Esophagus squamous epithelium (tissue), 5 donors: ENCODE data around the gene C12orf57. TPM values are rescaled to one million over a fixed set of nuclear protein-coding genes. Genes with fewer than 3 reads are reported as not detected.

Source experiments
- DNase-seq: peaks from one replicate; lab custom pipeline; 2025; lab: John Stamatoyannopoulos, UW
- H3K27ac ChIP-seq, 4 donors: fragments of 200-600 bp; sonication (generic); one replicate each; pipeline ENCODE4 v1.5.1; 2016 to 2019; ENCODE audit warnings: mild to moderate bottlenecking in 1 of 4
- H3K27me3 ChIP-seq, 4 donors: fragments of 200-600 bp; sonication (generic); 1 replicate in 3 of 4; 2 replicates in 1 of 4; pipeline versions ENCODE4 v1.5.1 to v1.6.0; 2017 to 2021; ENCODE audit warnings: antibody characterized with exemption in 1 of 4
- H3K36me3 ChIP-seq, 3 donors: fragments of 200-600 bp; sonication (generic); one replicate each; pipeline ENCODE4 v1.5.1; 2016 to 2019
- H3K4me1 ChIP-seq, 3 donors: fragments of 200-600 bp; sonication (generic); one replicate each; pipeline ENCODE4 v1.5.1; 2017 to 2019
- H3K4me3 ChIP-seq, 4 donors: fragments of 200-600 bp; sonication (generic); 1 replicate in 3 of 4; 2 replicates in 1 of 4; pipeline ENCODE4 v1.5.1; 2016 to 2019; ENCODE audit warnings: mild to moderate bottlenecking in 2 of 4, moderate library complexity in 1 of 4
- H3K9me3 ChIP-seq, 3 donors: fragments of 200-600 bp; sonication (generic); one replicate each; pipeline ENCODE4 v1.5.1; 2016 to 2019
- POLR2A ChIP-seq, 4 donors: fragments of 450-650 bp; IDR thresholded peaks; one replicate each; pipeline ENCODE4 v1.6.1; 2017; ENCODE audit warnings: antibody characterized with exemption in 4 of 4, mild to moderate bottlenecking in 4 of 4, moderate library complexity in 3 of 4
- WGBS, 2 donors: methylation state at CpG; one replicate each; pipeline ENCODE4 v1.1.5; 2018; 5-methylcytosine and 5-hydroxymethylcytosine counted together
- intact Hi-C: fragments of 100-400 bp; cut with DNase I; formaldehyde crosslinking; loops from one replicate; pipeline ENCODE4 v1.15.0; 2022
- total RNA-seq, 4 donors: library from RNA; depleted of rRNA; stranded (reverse); fragments of >200 nt; gene quantifications; one replicate each; pipeline ENCODE4 v1.1.0, GENCODE V29; 2016
- TF ChIP-seq, protein P1 (sequence below), 6 experiments: fragments of 450-650 bp in 4 of 6; fragments of 200-600 bp in 2 of 6; sonication (generic) in 2 of 6; IDR thresholded peaks; one replicate each; pipeline ENCODE4 v1.5.1; 2016 to 2019; ENCODE audit warnings: antibody characterized with exemption in 6 of 6, mild to moderate bottlenecking in 4 of 6, moderate library complexity in 4 of 6
- donor health status: DM: yes; HTN: yes; CAD: no.

Gene C12orf57, protein sequence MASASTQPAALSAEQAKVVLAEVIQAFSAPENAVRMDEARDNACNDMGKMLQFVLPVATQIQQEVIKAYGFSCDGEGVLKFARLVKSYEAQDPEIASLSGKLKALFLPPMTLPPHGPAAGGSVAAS
- total RNA-seq = 100 to 1,000 TPM; 110 to 377 (median 156) TPM

DNA sequence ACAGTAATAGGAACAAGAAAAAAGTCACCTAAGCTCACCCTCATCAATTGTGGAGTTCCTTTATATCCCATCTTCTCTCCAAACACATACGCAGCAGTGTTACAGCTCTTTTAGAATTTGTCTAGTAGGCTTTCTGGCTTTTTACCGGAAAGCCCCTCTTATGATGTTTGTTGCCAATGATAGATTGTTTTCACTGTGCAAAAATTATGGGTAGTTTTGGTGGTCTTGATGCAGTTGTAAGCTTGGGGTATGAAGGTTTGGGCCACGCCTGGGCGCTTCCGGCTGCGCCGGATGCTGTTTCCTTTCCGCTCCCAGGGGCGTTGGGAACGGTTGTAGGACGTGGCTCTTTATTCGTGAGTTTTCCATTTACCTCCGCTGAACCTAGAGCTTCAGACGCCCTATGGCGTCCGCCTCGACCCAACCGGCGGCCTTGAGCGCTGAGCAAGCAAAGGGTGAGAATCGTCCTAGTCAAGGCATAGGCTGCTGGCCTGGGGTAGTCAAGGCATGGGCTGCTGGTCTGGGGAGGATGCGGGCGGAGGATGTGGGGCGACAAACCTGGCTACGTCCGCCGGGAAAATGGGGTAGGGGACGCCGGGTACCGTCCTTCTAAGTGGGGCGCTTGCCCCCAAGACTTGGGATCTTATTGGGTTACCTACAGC, at the start of gene C12orf57, which contains the start of gene RNU7-1:
C12orf57 (plus strand) TSS at position 301 of the 659 bp plus-strand sequence; CDS start at position 401, 100 bp downstream.
RNU7-1 (plus strand) TSS at position 95 of the 659 bp plus-strand sequence.
- intact Hi-C loops = loop anchor here (2.0 kb wide), 1 partner anchor 19 kb away; no protein-coding TSS in a partner anchor
- DNase-seq = no peak

DNA sequence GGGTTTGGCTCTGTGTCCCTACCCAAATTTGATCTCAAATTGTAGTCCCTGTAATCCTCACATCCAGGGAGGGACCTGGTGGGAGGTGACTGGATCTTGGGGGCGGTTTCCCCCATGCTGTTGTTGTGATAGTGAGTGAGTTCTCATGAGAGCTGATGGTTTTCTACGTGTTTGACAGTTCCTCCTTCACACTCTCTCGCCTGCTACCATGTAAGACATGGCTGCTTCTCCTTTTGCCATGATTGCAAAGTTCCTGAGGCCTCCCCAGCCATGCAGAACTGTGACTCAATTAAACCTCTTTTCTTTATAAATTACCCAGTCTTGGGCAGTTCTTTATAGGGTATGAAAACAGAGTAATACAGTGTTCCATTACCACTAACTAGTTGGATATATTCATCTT, 49.5 kb upstream of the C12orf57 start:
- WGBS, 2 donors = 72 to 91% methylated on average over 3 of the region's 3 CpGs
- Histone ChIP-seq H3K4me3 (no peak overlapping the region), H3K4me1 (peaks cover 3 to 15% (median 3%) of the 10 kb centered on the region in 3 donors), H3K9me3 (no peaks in the 10 kb centered on the region), H3K36me3 (no peaks in the 10 kb centered on the region), H3K27me3 (no peaks in the 10 kb centered on the region), H3K27ac (no peak overlapping the region)
- TF ChIP-seq POLR2A (IDR thresholded peaks at IDR 0.05) = no peak
- TF ChIP-seq, protein P1, sequence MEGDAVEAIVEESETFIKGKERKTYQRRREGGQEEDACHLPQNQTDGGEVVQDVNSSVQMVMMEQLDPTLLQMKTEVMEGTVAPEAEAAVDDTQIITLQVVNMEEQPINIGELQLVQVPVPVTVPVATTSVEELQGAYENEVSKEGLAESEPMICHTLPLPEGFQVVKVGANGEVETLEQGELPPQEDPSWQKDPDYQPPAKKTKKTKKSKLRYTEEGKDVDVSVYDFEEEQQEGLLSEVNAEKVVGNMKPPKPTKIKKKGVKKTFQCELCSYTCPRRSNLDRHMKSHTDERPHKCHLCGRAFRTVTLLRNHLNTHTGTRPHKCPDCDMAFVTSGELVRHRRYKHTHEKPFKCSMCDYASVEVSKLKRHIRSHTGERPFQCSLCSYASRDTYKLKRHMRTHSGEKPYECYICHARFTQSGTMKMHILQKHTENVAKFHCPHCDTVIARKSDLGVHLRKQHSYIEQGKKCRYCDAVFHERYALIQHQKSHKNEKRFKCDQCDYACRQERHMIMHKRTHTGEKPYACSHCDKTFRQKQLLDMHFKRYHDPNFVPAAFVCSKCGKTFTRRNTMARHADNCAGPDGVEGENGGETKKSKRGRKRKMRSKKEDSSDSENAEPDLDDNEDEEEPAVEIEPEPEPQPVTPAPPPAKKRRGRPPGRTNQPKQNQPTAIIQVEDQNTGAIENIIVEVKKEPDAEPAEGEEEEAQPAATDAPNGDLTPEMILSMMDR (IDR thresholded peaks at IDR 0.05) = no peak
- intact Hi-C loops = no loop called here
- no peak for DNase-seq

More for the DNA sequence above, at the start of gene C12orf57, which contains the start of gene RNU7-1:
- Histone ChIP-seq H3K36me3 (peaks cover 6 to 46% (median 11%) of the 10 kb centered on the region in 3 donors), H3K27ac (peak within 1 kb of the TSS; percentile 91 to 98 (median 97)), H3K9me3 (no peaks in the 10 kb centered on the region), H3K27me3 (no peaks in the 10 kb centered on the region), H3K4me1 (peaks cover 20 to 77% (median 33%) of the 10 kb centered on the region in 3 donors), H3K4me3 (peak within 1 kb of the TSS; percentile 40 to 77 (median 70))
- 2 to 3% methylated on average over 2 to 19 of the region's 31 CpGs for WGBS, 2 donors
- peak in 3 of 4 donors; percentile 22 to 96 (median 81) for TF ChIP-seq POLR2A (IDR thresholded peaks at IDR 0.05)
- TF ChIP-seq, protein P1 (IDR thresholded peaks at IDR 0.05) = peak in 1 of 6 experiments; percentile 7

DNA sequence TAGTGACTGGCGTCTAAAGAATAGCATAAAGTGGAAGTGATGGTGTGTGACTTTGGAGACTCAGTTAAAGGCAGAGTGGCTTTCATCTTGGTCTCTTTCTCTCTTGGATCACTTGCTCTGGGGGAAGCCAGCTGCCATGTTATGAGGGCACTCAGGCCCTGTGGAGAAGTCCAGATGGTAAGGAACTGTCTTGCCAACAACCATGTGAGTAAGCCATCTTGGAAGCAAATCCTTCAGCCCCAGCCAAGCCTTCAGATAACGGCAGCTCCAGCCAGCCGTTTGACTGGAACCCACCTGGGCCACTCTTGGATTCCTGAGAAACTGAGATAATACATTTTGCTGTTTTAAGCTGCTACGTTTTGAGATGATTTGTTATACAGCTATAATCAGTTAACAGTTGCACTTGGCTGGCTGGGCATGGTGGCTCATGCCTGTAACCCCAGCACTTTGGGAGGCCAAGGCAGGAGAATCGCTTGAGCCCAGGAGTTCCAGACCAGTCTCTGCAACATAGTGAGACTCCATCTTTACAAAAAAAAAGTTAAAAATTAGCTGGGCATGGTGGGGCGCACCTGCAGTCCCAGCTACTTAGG, 46.9 kb upstream of the C12orf57 start:
- Histone ChIP-seq H3K9me3 (no peaks in the 10 kb centered on the region), H3K36me3 (no peaks in the 10 kb centered on the region), H3K27me3 (no peaks in the 10 kb centered on the region), H3K4me1 (peaks cover 0 to 11% (median 0%) of the 10 kb centered on the region in 3 donors), H3K4me3 (no peak overlapping the region), H3K27ac (no peak overlapping the region)
- TF ChIP-seq, protein P1 (IDR thresholded peaks at IDR 0.05) = no peak
- no peak for TF ChIP-seq POLR2A (IDR thresholded peaks at IDR 0.05)
- WGBS, 2 donors = 69 to 81% methylated on average over 6 of the region's 6 CpGs
- no peak for DNase-seq
- intact Hi-C loops = no loop called here

DNA sequence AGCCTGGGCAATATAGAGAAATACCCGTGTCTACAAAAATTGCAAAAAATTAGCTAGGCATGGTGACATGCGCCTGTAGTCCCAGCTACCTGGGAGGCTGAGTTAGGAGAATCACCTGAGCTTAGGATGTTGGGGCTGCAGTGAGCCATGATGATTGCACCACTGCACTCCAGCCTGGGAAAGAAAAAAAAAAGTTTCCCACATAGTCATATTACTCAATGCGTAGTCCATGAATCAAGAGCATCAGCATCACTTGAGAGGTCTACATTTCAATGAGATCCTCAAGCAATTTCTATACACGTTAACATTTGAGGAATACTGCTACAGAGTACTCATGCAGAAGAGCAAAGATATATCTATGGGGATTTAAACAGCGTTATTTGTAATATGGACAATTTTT, 44.4 kb upstream of the C12orf57 start:
- Histone ChIP-seq H3K4me3 (no peak overlapping the region), H3K36me3 (no peaks in the 10 kb centered on the region), H3K4me1 (peaks cover 0 to 16% (median 3%) of the 10 kb centered on the region in 3 donors), H3K27ac (no peak overlapping the region), H3K27me3 (no peaks in the 10 kb centered on the region), H3K9me3 (no peaks in the 10 kb centered on the region)
- TF ChIP-seq, protein P1 (IDR thresholded peaks at IDR 0.05) = no peak
- TF ChIP-seq POLR2A (IDR thresholded peaks at IDR 0.05) = no peak
- intact Hi-C loops = no loop called here
- DNase-seq = no peak
- WGBS, 2 donors = 68 to 73% methylated on average over 4 to 5 of the region's 5 CpGs
